CD4-positive, alpha-beta T cell treated with Interleukin-4 for 1 hour (primary cell): ENCODE measurements around the gene CD48.
A peak's percentile ranks its signal among the peaks of the same experiment; 100 is the strongest.
"Not testable (repeated sequence)": the region's sequence is repeated elsewhere in the genome, so short reads cannot be mapped to it uniquely, and the experiment has no call there.

Source experiments
- DNase-seq, 2 donors: peaks; one replicate each; pipeline ENCODE4 v3.0.0-alpha.2; 2020 to 2022

Gene CD48

GRCh38 chr1:160675641-160676410, 35.8 kb downstream of the CD48 start:
- DNase-seq: peak; percentile 78 to 82

- peak in 1 of 2 donors; percentile 26 for DNase-seq
Measured at GRCh38 chr1:160674415-160674814, 37.2 kb downstream of the CD48 start.

GRCh38 chr1:160672789-160673695, 38.6 kb downstream of the CD48 start:
- peak in 1 of 2 donors; percentile 39 for DNase-seq

GRCh38 chr1:160671603-160672517, 39.8 kb downstream of the CD48 start:
- DNase-seq: no peak

- DNase-seq: no peak
Measured at GRCh38 chr1:160670701-160671100, 40.9 kb downstream of the CD48 start.

GRCh38 chr1:160669802-160670201, 41.8 kb downstream of the CD48 start:
- DNase-seq: no peak

- no peak for DNase-seq
Measured at GRCh38 chr1:160669276-160669675, 42.3 kb downstream of the CD48 start.

- DNase-seq: no peak
Measured at GRCh38 chr1:160667896-160668295, 43.7 kb downstream of the CD48 start.

- DNase-seq: no peak
Measured at GRCh38 chr1:160666079-160666442, 45.6 kb downstream of the CD48 start.

GRCh38 chr1:160665330-160666078, 46.1 kb downstream of the CD48 start:
- DNase-seq: no peak

- peak; percentile 29 to 62 for DNase-seq
Measured at GRCh38 chr1:160664573-160665051, 47.0 kb downstream of the CD48 start.

GRCh38 chr1:160662910-160663309, 48.7 kb downstream of the CD48 start:
- DNase-seq: no peak

- no peak for DNase-seq
Measured at GRCh38 chr1:160659566-160659965, 52.1 kb downstream of the CD48 start.

- DNase-seq: no peak
Measured at GRCh38 chr1:160658814-160659193, 52.8 kb downstream of the CD48 start.

- no peak for DNase-seq
Measured at GRCh38 chr1:160658162-160658813, 53.3 kb downstream of the CD48 start.

GRCh38 chr1:160657250-160657781, 54.3 kb downstream of the CD48 start:
- DNase-seq: no peak

GRCh38 chr1:160656737-160657136, 54.9 kb downstream of the CD48 start:
- no peak for DNase-seq

- no peak for DNase-seq
Measured at GRCh38 chr1:160653620-160654016, 58.0 kb downstream of the CD48 start.

GRCh38 chr1:160652924-160653619, 58.5 kb downstream of the CD48 start:
- DNase-seq: no peak

GRCh38 chr1:160652065-160652641, 59.5 kb downstream of the CD48 start:
- not testable (repeated sequence) for DNase-seq
